A673 (cell line): ENCODE results near the gene MYBPHL.

Experiments used
- EZH2 ChIP-seq: fragments of 200-600 bp; sonication (generic); IDR thresholded peaks from 2 replicates; pipeline ENCODE4 v1.6.1; 2017; ENCODE audit warnings: borderline replicate concordance, low read depth, mild to moderate bottlenecking, mixed read lengths, antibody characterized with exemption, low read length; ENCODE audit not compliant: poor library complexity, severe bottlenecking
- TF ChIP-seq, protein P1 (sequence below): fragments of 300-800, 200-600 bp; sonication (generic); conservative IDR thresholded peaks from 2 replicates; pipeline ENCODE4 v1.5.1; 2017; ENCODE audit warnings: low read depth, mild to moderate bottlenecking, antibody characterized with exemption, low read length, moderate library complexity, mixed read lengths

DNA sequence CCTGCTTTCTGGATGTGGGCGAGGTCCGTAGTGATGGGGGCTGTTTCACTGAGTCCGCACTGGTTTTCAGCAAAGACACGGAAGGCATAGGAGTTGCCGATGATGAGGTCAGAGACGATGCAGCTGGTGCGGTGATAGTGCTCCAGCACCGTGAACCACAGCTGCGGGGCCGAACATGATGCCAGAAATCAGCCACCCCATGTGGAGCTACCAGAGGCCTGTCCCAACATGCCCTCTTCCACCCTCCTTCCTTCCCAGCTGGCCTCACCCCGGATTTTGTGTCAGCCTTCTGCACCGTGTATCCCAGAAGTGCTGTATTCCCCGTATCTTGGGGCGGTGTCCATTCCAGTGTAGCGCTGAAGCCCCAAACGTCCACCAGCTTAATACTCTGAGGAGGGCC is 10.0 kb downstream of the MYBPHL start:
- TF ChIP-seq, protein P1, sequence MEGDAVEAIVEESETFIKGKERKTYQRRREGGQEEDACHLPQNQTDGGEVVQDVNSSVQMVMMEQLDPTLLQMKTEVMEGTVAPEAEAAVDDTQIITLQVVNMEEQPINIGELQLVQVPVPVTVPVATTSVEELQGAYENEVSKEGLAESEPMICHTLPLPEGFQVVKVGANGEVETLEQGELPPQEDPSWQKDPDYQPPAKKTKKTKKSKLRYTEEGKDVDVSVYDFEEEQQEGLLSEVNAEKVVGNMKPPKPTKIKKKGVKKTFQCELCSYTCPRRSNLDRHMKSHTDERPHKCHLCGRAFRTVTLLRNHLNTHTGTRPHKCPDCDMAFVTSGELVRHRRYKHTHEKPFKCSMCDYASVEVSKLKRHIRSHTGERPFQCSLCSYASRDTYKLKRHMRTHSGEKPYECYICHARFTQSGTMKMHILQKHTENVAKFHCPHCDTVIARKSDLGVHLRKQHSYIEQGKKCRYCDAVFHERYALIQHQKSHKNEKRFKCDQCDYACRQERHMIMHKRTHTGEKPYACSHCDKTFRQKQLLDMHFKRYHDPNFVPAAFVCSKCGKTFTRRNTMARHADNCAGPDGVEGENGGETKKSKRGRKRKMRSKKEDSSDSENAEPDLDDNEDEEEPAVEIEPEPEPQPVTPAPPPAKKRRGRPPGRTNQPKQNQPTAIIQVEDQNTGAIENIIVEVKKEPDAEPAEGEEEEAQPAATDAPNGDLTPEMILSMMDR: no peak
- TF ChIP-seq EZH2: no peak
